OCI-LY3 (cell line): ENCODE measurements around the gene CRLF2.

Source experiments
- H2AFZ ChIP-seq: fragments of 200-600, 300-600 bp; shearing (Covaris generic); 2 replicates; pipeline ENCODE4 v1.6.0; 2014; ENCODE audit warnings: antibody characterized with exemption, low read depth, low read length
- H3K27ac ChIP-seq: fragments of 200-600, 300-600 bp; sonication (generic); 2 replicates; pipeline ENCODE4 v1.5.1; 2014; ENCODE audit warnings: mild to moderate bottlenecking, low read length, moderate library complexity, mixed read lengths
- H3K27me3 ChIP-seq: fragments of 200-600, 300-600 bp; sonication (generic); 2 replicates; pipeline ENCODE4 v1.6.1; 2014; ENCODE audit warnings: low read depth, low read length, mixed read lengths
- H3K36me3 ChIP-seq: fragments of 200-600, 300-600 bp; sonication (generic); replicated peaks from 2 replicates; pipeline ENCODE3; 2014; ENCODE audit warnings: low read depth, low read length, mixed read lengths
- H3K4me1 ChIP-seq: fragments of 300-600, 200-600 bp; sonication (generic); 2 replicates; pipeline ENCODE4 v1.6.1; 2014; ENCODE audit warnings: low read length, mixed read lengths
- H3K4me2 ChIP-seq: fragments of 200-600, 300-600 bp; sonication (generic); 2 replicates; pipeline ENCODE4 v1.6.1; 2014; ENCODE audit warnings: low read length, mixed read lengths
- H3K4me3 ChIP-seq: fragments of 300-600, 200-600 bp; sonication (generic); 2 replicates; pipeline ENCODE4 v1.5.1; 2014; ENCODE audit warnings: antibody characterized with exemption, mild to moderate bottlenecking, low read length, moderate library complexity
- H3K79me2 ChIP-seq: fragments of 300-600, 200-600 bp; shearing (Covaris generic); 2 replicates; pipeline ENCODE4 v1.6.1; 2014; ENCODE audit warnings: mild to moderate bottlenecking, low read length, mixed read lengths
- H3K9ac ChIP-seq: fragments of 300-600, 200-600 bp; shearing (Covaris generic); 2 replicates; pipeline ENCODE4 v1.6.0; 2014; ENCODE audit warnings: mild to moderate bottlenecking, low read length, moderate library complexity
- H3K9me3 ChIP-seq: fragments of 200-600, 300-600 bp; shearing (Covaris generic); 2 replicates; pipeline ENCODE4 v1.6.1; 2014; ENCODE audit warnings: low read length, mixed read lengths; ENCODE audit not compliant: insufficient read depth
- H4K20me1 ChIP-seq: fragments of 200-600, 300-600 bp; sonication (generic); 2 replicates; pipeline ENCODE4 v1.6.1; 2016; ENCODE audit warnings: low read length, mixed read lengths; ENCODE audit not compliant: insufficient read depth
- EZH2phosphoT487 ChIP-seq: fragments of 200-600 bp; shearing (Covaris generic); IDR thresholded peaks from 2 replicates; pipeline ENCODE4 v1.6.1; 2018; ENCODE audit warnings: antibody characterized with exemption, mixed run types, low read depth
- TF ChIP-seq, protein P1 (sequence below): fragments of 200-600, 300-600 bp; sonication (generic); IDR thresholded peaks from 2 replicates; pipeline ENCODE4 v1.5.1; 2014; ENCODE audit warnings: antibody characterized with exemption, low read length, low read depth

CRLF2 gene

DNA sequence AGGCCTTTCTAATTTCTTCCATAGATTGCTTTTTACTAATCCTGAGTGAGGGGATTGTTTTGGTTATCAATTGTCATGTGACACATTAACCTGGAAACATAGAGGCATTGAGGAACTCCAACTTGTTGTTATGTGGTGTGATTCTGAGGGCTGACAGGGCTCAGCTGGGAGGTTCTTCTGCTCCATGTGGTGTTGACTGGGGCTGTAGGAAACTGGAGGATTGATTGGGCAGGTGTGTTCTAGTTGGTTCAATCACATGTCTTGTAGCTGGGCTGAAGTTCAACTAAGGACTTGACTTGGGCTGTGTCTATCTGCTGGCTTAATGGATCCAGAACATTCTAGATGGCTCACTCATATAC, 10.8 kb upstream of the CRLF2 start:
- TF ChIP-seq, protein P1, sequence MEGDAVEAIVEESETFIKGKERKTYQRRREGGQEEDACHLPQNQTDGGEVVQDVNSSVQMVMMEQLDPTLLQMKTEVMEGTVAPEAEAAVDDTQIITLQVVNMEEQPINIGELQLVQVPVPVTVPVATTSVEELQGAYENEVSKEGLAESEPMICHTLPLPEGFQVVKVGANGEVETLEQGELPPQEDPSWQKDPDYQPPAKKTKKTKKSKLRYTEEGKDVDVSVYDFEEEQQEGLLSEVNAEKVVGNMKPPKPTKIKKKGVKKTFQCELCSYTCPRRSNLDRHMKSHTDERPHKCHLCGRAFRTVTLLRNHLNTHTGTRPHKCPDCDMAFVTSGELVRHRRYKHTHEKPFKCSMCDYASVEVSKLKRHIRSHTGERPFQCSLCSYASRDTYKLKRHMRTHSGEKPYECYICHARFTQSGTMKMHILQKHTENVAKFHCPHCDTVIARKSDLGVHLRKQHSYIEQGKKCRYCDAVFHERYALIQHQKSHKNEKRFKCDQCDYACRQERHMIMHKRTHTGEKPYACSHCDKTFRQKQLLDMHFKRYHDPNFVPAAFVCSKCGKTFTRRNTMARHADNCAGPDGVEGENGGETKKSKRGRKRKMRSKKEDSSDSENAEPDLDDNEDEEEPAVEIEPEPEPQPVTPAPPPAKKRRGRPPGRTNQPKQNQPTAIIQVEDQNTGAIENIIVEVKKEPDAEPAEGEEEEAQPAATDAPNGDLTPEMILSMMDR: no peak
- TF ChIP-seq EZH2phosphoT487: no peak
- Histone ChIP-seq H3K9me3 (peaks cover 32% of the 10 kb centered on the region), H3K27me3 (peaks cover 5% of the 10 kb centered on the region; the same call in 1 of the 2 replicates), H3K27ac (no peak overlapping the region), H3K79me2 (no peaks in the 10 kb centered on the region), H3K9ac (no peak overlapping the region), H4K20me1 (no peaks in the 10 kb centered on the region), H3K4me2 (no peak overlapping the region), H3K4me3 (no peak overlapping the region), H3K36me3 (peaks cover 13% of the 10 kb centered on the region), H3K4me1 (peaks cover 11% of the 10 kb centered on the region), H2AFZ (no peak overlapping the region)

- H2AFZ ChIP-seq: no peak overlapping the region
- no peak for TF ChIP-seq EZH2phosphoT487
- TF ChIP-seq, protein P1: no peak
- peaks cover 11% of the 10 kb centered on the region for H3K4me1 ChIP-seq
- H3K27me3 ChIP-seq: peaks cover 5% of the 10 kb centered on the region; the same call in 1 of the 2 replicates
- peaks cover 32% of the 10 kb centered on the region for H3K9me3 ChIP-seq
- no peaks in the 10 kb centered on the region for H4K20me1 ChIP-seq
- no peaks in the 10 kb centered on the region for H3K79me2 ChIP-seq
- no peak overlapping the region for H3K4me3 ChIP-seq
- H3K36me3 ChIP-seq: peaks cover 13% of the 10 kb centered on the region
- no peak overlapping the region for H3K4me2 ChIP-seq
- no peak overlapping the region for H3K27ac ChIP-seq
- no peak overlapping the region for H3K9ac ChIP-seq
Observed at GRCh38 chrX:1222531-1223241, 10.2 kb upstream of the CRLF2 start.

DNA sequence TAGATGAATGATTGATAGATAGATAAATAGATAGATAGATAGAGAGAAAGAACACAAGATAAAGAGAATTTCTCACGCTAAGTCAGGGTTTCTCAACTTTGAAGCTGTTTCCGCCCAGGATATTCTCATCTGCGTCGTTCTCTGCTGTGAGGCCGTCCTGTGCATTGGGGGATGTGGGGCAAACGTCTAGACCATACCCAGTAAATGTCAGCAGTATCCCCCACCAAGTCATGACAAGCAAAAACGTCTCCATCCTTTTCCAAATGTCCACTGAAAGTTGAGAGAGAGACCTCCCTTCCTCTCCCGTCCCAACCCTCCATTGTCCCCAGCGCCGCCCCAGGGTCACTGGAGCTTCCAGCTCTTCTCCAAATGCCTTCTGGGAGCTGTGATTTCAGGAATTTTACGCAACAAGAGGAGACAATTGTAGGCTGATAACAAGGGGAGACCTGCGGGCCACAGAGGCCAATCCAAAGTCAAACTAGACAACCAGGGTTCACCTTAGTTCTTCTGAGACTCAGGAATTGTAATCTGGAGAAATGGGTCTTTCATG, 8.9 kb upstream of the CRLF2 start:
- TF ChIP-seq EZH2phosphoT487: no peak
- TF ChIP-seq, protein P1: no peak
- Histone ChIP-seq H3K27ac (no peak overlapping the region), H3K4me3 (no peak overlapping the region), H3K4me2 (no peak overlapping the region), H4K20me1 (no peaks in the 10 kb centered on the region), H3K27me3 (peaks cover 5% of the 10 kb centered on the region; the same call in 1 of the 2 replicates), H3K79me2 (no peaks in the 10 kb centered on the region), H3K36me3 (peaks cover 13% of the 10 kb centered on the region), H3K9ac (no peak overlapping the region), H3K4me1 (peaks cover 11% of the 10 kb centered on the region), H2AFZ (no peak overlapping the region), H3K9me3 (peaks cover 31% of the 10 kb centered on the region)

DNA sequence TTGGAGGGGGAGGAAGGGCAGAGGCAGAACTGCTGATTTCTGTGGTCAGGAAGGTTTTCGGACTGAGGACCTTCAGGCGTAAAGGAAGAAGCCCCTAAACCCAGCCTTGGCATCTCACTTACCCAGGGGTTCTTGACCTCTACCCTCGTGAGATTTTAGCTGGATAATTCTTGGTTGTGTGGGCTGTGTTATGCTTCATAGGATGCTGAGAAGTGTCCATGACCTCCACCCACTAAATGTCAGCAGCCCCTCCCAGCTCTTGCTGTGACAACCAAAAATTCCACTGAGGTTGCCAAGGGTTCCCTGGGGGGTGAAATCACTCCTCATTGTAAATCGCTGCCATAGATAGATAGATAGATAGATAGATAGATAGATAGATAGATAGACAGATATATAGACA, 5.8 kb upstream of the CRLF2 start:
- peaks cover 26% of the 10 kb centered on the region for H3K4me1 ChIP-seq
- TF ChIP-seq, protein P1: no peak
- no peak for TF ChIP-seq EZH2phosphoT487
- no peaks in the 10 kb centered on the region for H4K20me1 ChIP-seq
- no peak overlapping the region for H3K4me3 ChIP-seq
- peaks cover 9% of the 10 kb centered on the region for H3K36me3 ChIP-seq
- no peak overlapping the region for H3K9ac ChIP-seq
- no peak overlapping the region for H3K4me2 ChIP-seq
- no peak overlapping the region for H3K27ac ChIP-seq
- peaks cover 5% of the 10 kb centered on the region; the same call in 1 of the 2 replicates for H3K27me3 ChIP-seq
- peaks cover 20% of the 10 kb centered on the region for H3K9me3 ChIP-seq
- no peaks in the 10 kb centered on the region for H3K79me2 ChIP-seq
- H2AFZ ChIP-seq: no peak overlapping the region
